ENCODE data around the gene KRTAP22-1.

Gene KRTAP22-1

DNA sequence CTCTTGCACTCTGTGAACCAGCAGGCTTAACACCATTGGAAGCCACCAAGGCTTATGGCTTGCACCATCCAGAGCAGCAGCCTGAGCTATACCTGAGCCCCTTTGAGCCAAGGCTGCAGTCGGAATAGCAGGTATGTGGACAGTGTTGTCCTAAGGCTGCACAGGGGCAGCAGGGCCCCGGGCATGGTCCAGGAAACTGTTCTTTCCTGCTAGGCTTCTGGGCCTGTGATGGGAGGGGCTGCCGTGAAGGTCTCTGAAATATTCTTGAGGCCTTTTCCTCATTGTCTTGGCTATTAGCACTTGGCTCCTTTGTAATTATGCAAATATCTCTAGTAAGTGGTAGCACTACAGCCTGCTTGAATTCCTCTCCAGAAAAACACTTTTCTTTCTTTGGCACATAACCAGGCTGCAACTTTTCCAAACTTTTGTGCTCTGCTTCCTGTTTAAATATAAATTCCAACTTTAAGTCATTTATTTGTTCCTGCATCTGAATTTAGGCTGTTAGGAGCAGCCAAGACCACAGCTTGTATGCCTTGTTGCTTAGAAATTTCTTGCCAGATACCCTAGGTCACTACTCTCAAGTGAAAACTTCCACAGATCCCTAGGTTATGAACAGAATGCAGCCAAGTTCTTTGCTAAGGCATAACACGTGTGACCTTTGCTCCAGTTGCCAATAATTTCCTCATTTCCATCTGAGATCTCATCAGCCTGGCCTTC is 24.7 kb downstream of the KRTAP22-1 start:
- TF ChIP-seq, protein P1, sequence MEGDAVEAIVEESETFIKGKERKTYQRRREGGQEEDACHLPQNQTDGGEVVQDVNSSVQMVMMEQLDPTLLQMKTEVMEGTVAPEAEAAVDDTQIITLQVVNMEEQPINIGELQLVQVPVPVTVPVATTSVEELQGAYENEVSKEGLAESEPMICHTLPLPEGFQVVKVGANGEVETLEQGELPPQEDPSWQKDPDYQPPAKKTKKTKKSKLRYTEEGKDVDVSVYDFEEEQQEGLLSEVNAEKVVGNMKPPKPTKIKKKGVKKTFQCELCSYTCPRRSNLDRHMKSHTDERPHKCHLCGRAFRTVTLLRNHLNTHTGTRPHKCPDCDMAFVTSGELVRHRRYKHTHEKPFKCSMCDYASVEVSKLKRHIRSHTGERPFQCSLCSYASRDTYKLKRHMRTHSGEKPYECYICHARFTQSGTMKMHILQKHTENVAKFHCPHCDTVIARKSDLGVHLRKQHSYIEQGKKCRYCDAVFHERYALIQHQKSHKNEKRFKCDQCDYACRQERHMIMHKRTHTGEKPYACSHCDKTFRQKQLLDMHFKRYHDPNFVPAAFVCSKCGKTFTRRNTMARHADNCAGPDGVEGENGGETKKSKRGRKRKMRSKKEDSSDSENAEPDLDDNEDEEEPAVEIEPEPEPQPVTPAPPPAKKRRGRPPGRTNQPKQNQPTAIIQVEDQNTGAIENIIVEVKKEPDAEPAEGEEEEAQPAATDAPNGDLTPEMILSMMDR (IDR thresholded peaks at IDR 0.05), result no peak

DNA sequence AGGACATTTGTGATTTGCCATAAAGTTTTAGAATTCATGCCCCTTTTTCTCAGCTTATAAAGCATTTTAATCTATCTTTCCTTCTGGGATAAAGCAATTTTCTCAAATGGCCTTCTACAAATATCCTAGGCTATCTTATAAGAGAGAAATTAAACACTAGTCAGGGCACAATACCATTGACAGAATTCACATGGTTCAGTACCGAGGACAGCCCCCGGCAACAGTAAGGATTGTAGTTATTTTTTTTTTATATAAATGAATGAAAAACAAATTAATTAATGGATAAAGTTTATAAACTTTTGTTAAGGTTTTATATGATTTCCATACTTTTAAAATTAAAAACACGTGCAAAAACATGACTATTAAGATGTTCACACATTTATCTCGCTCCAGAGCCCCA is 27.2 kb downstream of the KRTAP22-1 start:
- TF ChIP-seq, protein P1 (IDR thresholded peaks at IDR 0.05), result no peak

DNA sequence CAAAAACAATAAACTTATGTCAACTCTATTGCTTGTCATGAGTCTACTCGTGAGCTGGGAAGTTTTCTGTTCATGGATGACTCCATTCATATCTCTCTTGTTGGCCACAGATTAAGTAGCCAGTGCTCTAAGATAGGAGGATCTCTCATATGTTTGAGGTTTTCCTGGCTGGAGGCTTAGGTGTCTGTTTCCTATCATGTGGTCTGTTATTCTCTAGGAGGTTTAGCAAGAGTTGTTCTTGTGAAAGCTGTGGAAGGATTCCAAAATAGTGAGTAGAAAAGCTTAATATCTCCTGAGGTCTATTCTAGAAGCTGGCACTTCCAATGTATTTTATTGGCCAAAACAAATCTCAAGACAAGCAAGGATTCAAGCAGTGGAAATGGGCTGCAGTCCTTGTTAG is 28.3 kb downstream of the KRTAP22-1 start:
- TF ChIP-seq, protein P1 (IDR thresholded peaks at IDR 0.05), result no peak

DNA sequence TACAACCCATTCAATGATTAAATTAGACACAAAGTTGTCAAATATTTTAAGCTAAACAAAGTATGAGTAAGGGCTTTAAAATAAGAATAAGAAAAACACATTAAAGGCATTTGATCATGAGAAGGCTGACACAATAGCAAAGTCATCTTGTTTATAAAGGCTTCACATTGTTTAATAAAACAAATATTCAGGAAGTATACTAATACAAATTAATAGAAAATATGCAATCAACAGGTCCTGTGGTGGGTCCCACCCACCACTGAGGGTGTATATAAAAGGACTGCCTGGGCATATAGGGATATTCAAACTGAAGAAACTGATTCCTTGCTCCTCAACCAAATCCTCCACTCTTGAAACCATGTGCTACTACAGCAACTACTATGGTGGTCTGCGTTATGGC is 34.0 kb downstream of the KRTAP22-1 start, which contains the start of gene KRTAP20-2:
Gene KRTAP20-2 (plus strand): TSS at position 301 of the 400 bp plus-strand sequence. CDS start 58 bp downstream, at position 359.
- TF ChIP-seq, protein P1 (IDR thresholded peaks at IDR 0.05), result no peak

DNA sequence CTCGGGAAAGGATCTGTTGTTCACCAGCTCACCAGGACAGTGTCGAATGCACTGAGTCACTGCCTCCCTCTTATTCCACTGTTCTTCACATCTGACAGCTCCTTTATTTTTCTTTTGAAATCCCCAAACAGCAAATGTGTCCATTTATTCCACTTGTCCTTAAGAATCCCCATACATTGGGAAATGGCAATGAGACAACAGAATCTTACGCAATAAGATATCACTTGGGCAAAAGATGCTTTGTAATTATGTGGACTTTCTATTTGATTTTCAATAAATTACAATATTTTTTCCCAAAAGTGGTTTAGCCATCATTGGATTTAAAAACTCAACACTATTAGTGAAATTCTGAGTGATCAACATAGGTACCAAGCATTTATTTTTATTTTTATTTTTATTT is 37.8 kb downstream of the KRTAP22-1 start:
- TF ChIP-seq, protein P1 (IDR thresholded peaks at IDR 0.05), result no peak

DNA sequence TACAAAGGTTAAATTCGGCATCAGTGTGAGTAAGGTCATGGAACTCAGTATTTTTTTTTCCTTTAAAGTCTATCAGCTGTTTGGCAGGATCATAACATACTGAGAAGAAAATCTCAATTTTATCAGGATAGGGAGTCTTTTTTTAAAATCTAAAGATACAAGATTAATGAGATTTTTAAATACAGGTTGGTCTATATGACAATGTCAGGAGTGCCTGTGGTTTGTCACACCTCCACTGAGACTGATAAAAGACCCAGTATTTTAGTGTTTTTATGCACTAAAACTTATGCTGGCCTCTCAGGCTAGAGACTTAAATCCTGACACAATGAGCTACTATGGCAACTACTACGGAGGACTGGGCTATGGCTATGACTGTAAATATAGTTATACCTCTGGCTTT is 41.7 kb downstream of the KRTAP22-1 start, which contains the start of gene KRTAP20-3:
Gene KRTAP20-3 (plus strand): TSS at position 301 of the 400 bp plus-strand sequence.
- TF ChIP-seq, protein P1 (IDR thresholded peaks at IDR 0.05), result no peak

DNA sequence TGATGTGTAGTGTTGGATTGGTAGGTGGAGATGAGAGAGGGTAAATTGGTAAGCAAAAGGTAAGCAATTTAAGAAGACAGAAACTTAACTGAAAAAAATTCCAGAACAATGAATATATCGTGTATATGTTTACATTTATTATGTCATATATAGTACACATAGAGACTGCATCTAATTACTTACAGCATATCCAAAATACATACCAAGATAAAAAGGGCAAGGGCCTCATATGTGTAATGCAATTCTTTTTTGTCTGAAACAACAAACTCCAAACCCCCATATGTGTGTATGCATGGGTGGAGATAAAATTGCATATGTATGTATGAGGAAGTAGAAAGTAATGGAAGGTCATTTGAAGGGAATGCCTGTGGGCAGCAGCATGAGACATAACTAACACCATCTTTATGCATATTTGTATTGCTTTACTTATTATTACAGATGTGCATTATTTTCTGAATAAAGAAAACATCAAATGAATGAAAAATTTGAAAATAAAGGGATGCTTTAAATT is 46.1 kb downstream of the KRTAP22-1 start:
- TF ChIP-seq, protein P1 (IDR thresholded peaks at IDR 0.05), result no peak
